ENCODE results near the gene DNAH6.

Gene DNAH6

DNA sequence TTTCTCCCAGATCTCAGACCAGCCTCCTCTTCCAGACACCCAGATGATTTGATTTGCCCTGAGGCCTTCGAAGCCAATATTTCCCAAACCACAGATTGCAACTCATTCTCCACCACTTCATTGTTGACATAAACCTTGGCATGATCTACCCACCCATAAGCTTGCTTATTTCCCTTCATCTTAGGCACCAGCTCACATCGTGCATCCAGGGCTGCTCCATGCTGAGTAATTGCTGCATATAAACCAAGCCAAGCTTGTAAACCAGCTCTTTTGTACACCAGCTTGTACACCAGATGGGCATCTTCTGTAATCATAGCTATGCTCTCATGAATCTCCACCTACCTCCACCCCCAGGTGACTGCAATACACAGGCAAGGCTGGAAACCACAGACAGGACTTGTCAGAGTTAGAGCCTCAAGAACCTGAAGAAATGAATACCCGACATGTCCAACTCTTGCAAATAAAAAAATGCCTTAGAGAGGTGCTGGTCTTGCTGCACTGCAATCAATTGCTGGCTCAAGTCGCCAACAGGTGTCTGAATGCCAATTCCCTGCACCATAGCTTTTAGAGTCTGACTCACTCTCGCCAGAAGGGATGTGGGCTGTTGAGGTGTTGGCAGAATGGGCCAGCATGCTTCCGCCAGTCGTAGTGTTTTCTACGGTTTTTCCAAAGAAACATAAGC lies 333.1 kb downstream of the DNAH6 start:
- DNase-seq (ENCODE audit: low spot score) = no peak
- TF ChIP-seq, protein P1, sequence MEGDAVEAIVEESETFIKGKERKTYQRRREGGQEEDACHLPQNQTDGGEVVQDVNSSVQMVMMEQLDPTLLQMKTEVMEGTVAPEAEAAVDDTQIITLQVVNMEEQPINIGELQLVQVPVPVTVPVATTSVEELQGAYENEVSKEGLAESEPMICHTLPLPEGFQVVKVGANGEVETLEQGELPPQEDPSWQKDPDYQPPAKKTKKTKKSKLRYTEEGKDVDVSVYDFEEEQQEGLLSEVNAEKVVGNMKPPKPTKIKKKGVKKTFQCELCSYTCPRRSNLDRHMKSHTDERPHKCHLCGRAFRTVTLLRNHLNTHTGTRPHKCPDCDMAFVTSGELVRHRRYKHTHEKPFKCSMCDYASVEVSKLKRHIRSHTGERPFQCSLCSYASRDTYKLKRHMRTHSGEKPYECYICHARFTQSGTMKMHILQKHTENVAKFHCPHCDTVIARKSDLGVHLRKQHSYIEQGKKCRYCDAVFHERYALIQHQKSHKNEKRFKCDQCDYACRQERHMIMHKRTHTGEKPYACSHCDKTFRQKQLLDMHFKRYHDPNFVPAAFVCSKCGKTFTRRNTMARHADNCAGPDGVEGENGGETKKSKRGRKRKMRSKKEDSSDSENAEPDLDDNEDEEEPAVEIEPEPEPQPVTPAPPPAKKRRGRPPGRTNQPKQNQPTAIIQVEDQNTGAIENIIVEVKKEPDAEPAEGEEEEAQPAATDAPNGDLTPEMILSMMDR (IDR thresholded peaks at IDR 0.05) = no peak
- no peak overlapping the region for H3K27ac ChIP-seq
- no peak overlapping the region for H3K4me3 ChIP-seq

DNA sequence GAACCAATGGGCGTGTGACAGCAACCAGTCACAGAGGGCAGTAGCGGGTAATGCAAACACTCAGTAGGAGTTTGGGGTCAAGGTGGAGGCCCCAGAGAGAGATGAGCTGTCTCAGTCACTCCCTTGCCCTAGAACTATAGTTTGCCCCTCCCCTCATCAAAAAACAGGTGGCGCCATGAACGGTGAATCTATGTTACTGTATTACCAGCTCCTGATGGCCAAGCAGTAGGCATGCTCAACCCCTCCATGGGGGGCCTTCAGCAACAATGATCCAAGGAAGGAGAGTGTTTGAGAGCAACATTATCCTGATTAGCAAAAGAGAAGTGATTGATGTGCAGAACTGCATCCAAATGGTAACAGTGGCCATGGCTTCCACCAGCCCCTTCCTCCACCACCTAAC lies 334.2 kb downstream of the DNAH6 start:
- no peak for DNase-seq (ENCODE audit: low spot score)
- no peak overlapping the region for H3K4me3 ChIP-seq
- TF ChIP-seq, protein P1 (IDR thresholded peaks at IDR 0.05) = no peak
- H3K27ac ChIP-seq = no peak overlapping the region

DNA sequence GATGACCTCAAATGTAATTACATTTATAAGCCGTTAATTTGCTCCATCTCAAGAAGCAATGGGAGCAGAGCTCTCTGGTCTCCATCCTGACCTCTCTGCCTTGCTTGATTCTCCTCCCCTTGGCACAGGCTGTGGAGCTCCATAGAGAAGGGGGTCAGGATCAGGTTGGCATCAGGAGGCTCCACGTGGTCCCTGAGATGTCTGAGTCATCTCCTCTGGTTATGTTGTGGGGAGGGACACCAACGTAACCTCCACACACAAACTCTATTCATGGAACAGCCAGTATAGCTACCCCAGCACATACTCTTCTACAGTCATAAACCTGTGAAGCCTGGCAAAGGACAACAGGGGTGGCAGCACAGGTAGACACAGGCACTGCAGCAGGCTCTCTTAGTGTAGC lies 335.6 kb downstream of the DNAH6 start:
- Histone ChIP-seq H3K4me3 (no peak overlapping the region), H3K27ac (no peak overlapping the region)
- TF ChIP-seq, protein P1 (IDR thresholded peaks at IDR 0.05) = no peak
- DNase-seq (ENCODE audit: low spot score) = no peak

DNA sequence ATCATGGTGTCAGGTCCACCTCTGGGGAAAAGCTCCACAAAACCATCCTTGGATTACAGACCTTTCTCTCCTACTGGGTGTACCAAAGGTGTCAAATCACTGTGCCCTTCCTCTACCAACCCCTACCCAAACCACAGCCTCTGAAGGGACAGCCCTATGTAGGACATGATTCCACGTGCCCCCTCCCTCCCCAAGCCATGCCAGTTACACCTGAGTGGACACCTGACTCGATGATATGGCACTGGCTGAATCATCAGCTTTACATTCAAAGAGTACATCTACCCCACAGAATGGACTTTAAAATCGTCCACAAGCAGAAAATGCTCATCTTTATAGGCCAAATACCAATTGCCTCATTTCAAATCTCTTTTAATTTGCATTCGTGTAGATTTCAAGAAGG lies 338.6 kb downstream of the DNAH6 start:
- Histone ChIP-seq H3K27ac (no peak overlapping the region), H3K4me3 (no peak overlapping the region)
- DNase-seq (ENCODE audit: low spot score) = no peak
- TF ChIP-seq, protein P1 (IDR thresholded peaks at IDR 0.05) = no peak

DNA sequence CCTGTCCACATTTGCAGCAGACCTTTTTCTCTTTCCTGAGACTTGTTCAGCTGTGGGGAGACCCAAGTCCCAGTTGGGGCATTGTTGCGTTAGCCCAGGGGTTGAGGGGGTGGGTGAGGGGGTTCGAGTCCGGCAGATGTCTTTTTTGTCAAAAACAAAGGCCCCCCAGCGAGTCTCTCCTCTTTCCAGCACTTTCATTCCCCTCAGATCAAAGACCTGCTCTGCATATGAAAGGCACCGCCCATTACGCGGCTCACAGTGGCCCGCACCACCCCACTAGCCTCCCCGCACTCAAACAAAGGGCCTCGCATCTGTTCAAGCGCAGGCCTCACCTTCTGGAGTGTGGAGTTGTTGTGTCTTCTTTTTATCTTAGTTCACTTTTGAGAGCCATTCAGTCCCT lies 339.4 kb downstream of the DNAH6 start:
- no peak overlapping the region for H3K27ac ChIP-seq
- no peak for DNase-seq (ENCODE audit: low spot score)
- TF ChIP-seq, protein P1 (IDR thresholded peaks at IDR 0.05) = no peak
- H3K4me3 ChIP-seq = no peak overlapping the region

DNA sequence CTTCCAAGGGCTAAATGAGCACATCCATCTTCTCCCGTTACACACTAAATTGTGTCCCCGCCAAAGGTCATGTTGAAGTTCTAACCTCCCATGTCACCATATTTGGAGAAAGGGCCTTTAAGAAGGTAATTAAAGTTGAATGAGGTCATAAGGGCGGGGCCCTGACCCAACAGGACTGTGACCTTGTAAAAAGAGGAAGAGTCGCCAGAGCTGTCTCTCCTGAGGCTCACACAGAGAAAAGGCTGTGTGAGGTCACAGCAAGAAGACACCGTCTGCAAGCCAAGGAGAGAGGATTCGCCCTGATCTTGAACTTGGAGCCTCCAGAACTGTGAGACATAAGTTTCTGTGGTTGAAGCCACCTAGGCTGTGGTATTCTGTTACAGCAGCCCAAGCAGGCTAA lies 340.5 kb downstream of the DNAH6 start:
- DNase-seq (ENCODE audit: low spot score) = no peak
- H3K27ac ChIP-seq = no peak overlapping the region
- TF ChIP-seq, protein P1 (IDR thresholded peaks at IDR 0.05) = no peak
- no peak overlapping the region for H3K4me3 ChIP-seq

DNA sequence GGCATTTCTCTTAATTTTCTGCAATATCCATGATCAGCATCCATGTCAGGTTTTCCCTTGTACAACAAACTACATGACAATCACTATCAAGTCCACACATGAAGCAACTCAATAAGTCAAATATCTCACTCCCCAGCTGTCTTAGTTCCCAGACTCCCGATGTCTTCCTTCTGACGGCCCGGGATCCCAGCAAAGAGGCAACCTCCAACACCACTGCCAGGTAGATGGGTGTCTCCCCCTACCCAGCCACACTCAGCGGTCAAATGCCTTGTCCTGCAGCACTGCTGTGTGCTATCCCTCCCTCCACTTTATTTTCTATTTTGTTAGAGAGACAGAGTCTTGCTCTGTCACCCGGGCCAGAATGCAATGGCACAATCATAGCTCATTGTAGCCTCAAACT lies 341.3 kb downstream of the DNAH6 start:
- DNase-seq (ENCODE audit: low spot score) = no peak

More for the DNA sequence above, 341.3 kb downstream of the DNAH6 start:
- Histone ChIP-seq H3K27ac (no peak overlapping the region), H3K4me3 (no peak overlapping the region)
- TF ChIP-seq, protein P1 (IDR thresholded peaks at IDR 0.05) = no peak

Measured in coronary artery (tissue), 2 donors.